Activated CD4-positive, CD25-positive, alpha-beta regulatory T cell treated with anti-CD3 and anti-CD28 coated beads, Interleukin-2, amount 50 U/mL, for 16 hours (primary cell): ENCODE data around the gene COL7A1.
"Not testable (repeated sequence)": the region's sequence is repeated elsewhere in the genome, so short reads cannot be mapped to it uniquely, and the experiment has no call there.

Source experiments
- DNase-seq: peaks from one replicate; pipeline ENCODE4 v3.0.0-alpha.2; 2020; ENCODE audit warnings: low read depth, low spot score

Gene COL7A1

DNA sequence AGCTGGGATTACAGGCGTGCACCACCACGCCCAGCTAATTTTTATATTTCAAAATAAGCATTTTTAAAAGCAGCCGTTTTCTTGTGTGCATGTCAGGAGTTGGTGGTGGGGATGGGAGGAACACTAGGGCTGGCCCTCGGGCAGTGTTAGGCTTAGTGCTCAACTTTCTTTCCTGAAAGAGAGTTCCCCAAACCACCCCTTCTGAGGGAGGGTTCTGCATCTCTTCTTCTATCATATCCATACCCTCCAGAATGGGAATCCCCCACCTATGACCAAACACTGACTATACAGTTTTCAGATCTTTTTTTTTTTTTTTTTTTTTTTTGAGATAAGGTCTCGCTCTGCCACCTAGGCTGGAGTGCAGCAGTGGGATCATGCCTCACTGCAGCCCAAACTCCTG lies 51.0 kb downstream of the COL7A1 start:
- no peak for DNase-seq

DNA sequence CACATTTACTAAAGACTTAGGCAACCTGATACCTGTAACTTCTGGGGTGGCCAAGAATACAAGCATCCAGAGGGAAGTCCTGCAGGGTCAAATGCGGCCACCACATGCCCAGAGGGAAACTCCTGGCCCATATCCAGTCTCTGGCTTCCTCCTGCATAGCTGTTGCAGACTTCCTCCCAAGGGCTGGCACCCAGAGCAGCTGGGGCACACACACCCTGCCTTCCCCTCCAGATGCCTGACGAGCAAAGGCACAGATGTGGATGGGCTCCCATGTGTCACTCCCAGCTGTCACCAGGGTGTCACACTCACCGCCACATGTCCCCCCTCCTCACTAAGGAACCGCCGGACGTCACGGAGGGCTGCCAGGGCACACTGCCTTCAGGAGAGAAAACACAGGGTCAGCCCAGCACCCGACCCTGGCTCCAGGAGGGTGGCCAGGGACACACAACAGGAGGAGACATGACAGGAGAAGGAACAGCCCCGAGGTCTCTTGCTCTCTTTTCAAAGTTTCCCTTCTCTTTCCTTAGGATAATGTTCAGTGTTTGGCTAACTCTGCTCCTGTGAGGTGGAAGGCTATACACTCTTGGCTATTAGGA lies 51.8 kb downstream of the COL7A1 start:
- no peak for DNase-seq

DNA sequence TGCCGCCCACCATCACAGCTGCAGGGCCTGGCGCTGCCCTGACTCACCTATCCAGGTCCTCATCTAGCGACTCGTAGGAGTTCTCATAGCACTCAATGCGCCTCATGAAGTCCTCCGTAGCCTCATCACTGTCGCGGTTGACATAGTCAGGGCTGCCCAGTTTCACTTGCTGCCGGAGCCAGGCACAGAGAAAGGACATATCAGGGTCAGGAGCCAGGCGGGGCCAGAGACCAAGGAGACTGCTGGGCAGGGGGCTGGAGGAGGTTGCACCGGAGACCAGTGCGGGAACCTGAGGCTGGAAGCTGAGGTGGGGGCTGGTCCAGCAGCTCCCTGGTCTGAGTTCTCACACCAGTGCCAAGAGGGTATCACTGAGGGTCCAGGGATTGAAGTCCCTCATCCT lies 56.7 kb downstream of the COL7A1 start:
- DNase-seq: no peak

DNA sequence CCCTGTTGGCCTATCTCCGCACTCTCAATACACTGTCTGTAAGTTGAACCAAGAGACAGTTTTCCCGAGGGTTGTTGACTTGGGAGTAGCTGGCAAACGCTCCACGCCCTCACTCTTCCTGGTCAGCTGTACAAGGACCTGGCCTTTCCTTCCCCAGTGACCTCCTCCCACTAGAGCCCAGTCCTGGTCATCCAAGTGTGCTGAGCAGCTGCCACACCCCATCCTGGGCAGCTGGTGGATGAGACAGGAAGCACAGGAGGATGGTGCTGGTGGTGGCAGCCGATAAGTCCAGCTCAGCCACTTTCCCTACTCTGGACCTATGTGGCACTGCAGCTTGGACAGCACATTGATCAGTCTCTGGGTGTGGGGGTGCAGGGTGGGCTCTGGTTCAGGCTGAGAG lies 58.3 kb downstream of the COL7A1 start:
- DNase-seq: no peak

DNA sequence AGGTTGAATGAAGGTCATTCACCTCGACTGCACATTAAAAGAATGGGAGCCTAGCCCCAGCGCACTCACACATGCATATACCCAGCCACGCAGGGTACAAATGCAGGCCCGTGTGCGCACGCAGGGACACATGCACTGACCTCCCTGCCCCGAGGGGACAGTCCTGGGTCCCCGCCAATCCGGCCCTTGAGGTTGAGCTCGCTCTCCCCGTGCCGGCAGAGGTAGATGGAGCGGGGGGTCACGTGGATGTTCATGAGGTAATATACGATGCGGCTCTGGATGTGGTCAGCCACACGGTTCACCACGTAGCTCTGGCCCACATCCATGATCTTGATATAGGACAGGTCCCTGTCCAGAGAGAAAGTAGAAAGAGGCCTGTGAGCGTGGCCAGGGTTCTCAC lies 59.0 kb downstream of the COL7A1 start:
- no peak for DNase-seq

DNA sequence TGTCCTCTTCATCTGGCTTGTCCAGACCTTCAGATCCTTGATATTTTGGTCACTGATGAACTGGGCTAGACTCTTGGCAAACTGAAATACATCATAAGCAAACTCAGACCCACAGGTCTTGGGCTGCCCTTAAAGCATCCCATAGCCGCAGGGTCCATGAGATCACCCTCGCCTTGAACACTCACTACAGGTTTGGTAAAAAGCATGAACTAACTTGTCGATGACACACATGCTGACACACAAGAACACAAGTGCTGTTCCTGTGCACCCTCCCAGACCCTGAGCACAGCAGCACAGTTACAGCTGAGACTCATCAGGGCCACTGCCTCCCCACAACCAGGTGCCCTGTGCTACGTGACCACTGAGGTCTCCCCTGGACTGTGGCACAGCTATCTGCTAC lies 59.6 kb downstream of the COL7A1 start:
- DNase-seq: no peak

DNA sequence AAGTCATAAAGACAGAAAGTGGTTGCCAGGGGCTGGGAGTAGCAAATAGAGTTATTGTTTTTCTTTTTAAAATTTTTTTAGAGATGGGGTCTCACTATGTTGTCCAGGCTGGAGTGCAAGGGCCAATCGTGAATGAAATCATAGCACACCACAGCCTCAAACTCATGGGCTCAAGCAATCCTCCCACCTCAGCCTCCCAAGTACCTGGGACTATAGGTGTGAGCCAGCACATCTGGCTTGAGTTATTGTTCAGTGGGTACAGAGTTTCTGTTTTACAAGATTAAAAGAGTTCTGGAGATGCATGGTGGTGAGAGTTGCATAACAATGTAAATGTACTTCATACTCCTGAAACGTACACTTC lies 62.2 kb downstream of the COL7A1 start:
- no peak for DNase-seq

DNA sequence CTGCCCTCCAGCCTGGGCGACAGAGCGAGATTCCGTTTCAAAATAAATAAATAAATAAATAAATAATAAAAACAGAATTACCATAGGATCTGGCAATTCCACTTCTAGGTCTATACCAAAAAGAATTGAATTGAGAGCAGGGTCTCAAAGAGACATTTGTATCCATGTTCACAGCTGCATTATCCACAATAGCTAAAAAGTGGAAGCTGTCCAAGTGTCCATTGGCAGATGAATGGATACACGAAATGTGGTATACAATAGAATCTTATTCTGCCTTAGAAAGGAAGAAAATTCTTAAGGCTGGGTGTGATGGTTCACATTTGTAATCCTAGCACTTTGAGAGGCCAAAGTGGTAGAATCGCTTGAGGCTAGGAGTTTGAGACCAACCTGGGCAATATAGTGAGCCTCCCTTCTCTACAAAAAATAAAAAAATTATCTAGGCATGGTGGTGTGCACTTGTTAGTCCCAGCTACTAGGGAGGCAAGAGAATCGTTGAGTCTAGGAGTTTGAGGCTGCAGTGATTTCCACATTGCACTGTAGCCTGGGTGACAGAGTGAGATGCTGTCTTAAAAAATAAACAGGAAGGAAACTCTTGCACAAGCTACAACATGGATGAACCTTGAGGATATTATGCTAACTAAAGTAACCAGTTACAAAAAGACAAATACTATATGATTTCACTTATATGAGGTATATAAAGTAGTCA lies 62.7 kb downstream of the COL7A1 start:
- no peak for DNase-seq

DNA sequence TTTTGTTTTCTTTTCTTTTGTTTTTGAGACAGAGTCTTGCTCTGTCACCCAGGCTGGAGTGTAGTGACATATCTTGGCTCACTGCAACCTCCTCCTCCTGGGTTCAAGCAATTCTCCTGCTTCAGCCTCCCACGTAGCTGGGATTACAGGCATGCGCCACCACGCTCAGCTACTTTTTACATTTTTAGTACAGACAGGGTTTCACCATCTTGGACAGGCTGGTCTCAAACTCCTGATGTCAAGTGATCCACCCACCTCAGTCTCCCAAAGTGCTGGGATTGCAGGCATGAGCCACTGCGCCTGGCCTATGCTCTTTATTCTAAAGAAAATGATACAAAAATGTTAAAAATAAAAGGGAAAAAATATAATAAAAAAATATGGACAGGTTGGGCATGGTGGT lies 64.4 kb downstream of the COL7A1 start:
- DNase-seq: not testable (repeated sequence)

DNA sequence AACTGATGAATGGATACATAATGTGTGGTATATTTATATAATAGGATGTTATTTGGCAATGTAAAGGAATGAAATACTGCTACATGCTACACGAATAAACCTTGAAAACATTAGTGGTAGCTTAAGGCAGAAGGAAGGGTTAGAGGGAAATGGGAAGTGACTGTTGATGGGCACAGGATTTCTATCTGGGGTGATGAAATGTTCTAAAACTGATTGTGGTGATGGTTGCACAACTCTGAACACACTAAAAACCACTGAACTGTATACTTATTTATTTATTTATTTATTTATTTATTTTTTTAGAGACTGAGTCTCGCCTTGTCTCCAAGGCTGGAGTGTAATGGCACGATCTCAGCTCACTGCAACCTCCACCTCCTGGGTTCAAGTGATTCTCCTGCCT lies 66.4 kb downstream of the COL7A1 start:
- no peak for DNase-seq

DNA sequence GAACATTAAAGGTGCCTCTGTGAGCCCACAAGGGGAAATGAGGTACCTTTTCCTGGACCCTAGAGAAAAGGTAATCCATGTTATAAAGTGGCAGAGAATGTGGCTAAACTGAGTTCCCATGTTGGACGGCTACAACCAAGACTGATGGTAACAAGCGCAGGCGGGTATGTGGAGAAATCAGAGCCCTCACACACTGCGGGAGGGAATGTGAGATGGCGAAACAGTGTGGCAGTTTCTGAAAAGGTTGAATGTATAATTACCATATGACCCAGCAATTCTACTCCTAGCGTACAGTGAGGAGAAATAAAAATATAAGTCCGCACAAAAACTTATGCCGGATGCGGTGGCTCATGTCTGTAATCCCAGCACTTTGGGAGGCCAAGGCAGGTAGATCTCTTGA lies 67.1 kb downstream of the COL7A1 start:
- DNase-seq: no peak

DNA sequence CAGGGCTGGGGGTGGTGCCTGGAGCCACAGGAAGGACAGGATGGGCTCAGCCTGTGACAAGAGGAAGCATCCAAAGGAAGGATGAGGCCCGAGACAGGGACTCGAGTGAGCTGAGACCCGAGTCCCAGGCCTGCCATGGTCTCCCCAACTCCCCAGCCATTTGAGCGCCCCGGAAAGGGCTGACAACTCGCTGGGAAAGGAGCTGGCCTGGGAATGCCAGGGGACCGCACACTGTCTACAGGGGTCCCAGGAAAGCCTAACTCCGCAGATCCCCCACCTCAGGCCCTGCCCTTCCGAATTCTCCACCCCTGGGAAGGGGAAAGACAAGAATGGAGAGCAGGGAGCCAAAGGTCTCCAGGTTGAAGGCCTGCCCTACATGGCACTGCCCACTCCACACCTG lies 70.2 kb downstream of the COL7A1 start:
- DNase-seq: no peak

DNA sequence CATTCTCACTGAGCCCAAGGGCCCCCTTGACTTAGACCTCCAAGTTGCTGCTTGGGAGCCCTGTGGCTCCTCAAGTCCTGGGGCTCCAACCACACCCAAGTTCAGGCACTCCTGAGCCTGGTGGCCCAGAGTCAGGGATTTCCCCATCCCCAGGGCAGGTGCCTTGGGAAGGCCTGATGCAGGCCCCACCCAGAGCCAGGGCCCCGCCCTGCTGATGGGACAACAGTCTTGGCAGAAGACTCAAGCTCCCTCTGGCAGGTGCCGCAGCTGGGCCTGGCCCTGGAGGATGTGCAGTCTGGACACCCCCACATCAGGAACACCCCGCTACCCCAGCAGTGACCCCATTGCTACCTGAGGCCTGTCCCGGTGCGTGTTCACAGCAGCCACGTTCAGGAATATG lies 73.5 kb downstream of the COL7A1 start:
- no peak for DNase-seq

DNA sequence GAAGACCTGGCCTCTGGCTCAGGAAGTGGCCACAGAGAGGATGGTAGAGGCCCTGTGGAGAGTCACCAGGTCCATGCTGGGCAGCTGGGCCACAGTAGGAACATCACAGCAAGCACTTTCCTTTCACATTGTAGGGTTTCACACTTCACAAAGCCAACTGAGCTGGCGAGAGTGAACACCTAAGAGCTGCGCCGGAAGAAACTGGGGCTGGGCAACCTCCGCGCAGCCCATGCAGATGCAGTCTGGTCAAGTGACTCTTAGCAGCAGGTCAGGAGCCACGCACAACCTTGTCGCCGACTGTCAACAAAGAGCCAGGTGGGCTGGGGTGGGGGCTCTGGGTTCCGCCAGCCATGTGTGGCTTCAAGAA lies 75.9 kb downstream of the COL7A1 start:
- DNase-seq: no peak

DNA sequence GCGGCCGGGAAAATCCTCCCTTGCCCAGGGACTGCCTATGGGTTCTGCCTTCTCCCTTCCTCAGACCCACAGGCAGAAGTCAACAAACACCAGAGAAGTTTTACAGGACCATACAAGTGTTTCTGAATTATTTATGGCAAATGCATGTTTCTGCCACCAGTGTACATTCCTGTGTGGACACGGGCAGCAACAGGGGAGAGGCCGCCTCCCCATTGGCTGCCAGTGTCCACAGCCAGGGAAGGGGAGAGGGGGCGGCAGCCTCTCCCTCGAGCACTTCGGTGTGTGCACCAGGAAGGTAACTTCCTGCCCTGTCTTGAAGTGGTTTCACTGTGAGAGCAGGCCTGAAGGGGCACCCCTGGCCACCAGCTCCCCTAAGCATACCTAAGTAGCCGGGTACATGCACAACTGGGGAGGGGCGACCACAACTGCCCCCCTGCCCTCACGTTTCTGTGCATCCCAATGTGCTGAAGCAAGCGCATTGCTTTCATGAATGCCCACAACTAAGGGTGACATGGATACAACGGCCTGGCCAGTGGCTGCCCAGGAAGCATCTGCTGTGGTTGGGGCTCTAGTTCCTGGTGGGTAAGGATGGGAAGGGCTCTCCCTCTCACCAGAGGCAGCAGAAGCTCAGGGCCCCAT lies 76.4 kb downstream of the COL7A1 start:
- no peak for DNase-seq

DNA sequence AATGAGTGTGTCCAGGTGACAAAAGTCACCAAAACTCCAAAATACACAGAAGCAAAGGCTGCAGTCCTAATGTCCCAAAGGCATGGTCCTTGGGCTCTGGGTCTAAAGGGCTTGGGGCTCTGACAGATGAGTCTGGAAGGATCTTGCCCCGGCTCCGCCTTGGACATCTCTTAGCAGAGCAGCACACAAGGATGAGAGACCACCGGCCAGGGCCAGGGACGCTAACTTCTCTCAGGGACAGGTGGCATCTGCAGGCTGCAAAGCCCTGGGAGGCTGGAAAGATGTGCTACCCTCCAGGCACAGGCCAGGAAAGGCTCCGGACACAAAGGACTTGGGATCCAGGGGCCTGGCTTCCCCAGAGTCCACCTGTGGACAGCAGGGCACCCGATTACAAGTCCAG lies 77.1 kb downstream of the COL7A1 start:
- DNase-seq: no peak

DNA sequence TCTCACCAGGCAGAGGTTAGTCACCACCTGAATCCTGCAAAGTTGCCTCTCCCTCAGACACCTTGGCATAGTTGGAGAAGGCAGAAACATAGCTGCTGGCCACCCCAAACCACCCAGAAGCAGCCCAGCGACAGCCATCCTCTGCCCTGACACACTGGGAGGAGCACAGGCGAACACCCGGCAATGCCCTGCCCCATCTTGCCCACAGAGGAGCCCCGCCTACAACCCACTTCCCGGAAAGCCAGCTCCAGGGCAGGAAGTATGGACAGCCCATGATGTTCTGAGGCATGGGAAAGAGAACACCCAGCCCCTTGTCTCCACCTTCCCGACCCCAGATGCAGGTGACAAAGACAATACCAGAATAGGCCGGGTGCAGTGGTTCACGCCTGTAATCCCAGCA lies 78.6 kb downstream of the COL7A1 start:
- DNase-seq: no peak

DNA sequence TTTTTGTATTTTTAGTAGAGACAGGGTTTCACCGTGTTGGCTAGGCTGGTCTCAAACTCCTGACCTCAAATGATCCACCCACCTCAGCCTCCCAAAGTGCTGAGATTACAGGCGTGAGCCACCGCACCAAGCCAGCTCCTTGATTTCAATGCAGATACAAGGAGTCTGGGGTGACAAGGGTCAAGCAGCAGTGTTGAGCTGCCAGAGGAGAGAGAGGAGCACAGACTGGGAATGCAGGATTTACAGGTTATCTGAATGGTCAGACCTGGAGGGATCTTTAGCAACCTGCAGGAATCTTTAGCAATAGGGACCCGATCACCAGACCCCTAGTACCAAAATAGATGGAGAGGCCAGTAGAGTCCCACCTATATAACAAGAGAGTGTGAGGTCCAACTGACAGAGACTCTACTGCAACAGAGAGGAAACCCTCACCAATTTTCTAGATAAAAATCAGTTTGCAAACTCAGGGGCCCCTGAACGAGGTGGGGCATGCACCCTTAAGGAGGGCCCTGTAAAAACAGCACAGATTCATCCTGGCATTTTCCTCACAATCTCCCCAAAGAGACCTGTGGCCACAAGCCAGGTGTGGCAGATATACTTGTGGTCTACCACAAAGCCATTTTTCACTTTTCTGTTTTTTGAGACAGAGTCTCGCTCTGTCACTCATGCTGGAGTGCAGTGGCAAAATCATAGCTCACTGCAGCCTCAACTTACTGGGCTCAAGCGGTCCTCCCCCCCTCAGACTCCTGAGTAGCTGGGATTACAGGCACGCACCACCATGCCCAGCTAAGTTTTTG lies 80.5 kb downstream of the COL7A1 start:
- DNase-seq: no peak
